ENCODE data around the gene MYO7A. TPM values are rescaled to one million over a fixed set of nuclear protein-coding genes. Genes with fewer than 3 reads are reported as not detected.

The MYO7A gene
- total and polyA plus RNA-seq, 2 experiments from 2014 or later: 1.8 to 5.4 TPM

GRCh38 chr11:77090373-77091111 lies 37.5 kb upstream of the MYO7A start:
- H3K27ac Mint-ChIP-seq: no peak overlapping the region; the same call in 1 of the 2 replicates
- no peaks in the 10 kb centered on the region; the same call in 1 of the 2 replicates for H4K20me1 ChIP-seq (replicated peaks; ENCODE audit: insufficient read depth)
- no peaks in the 10 kb centered on the region for H3K27me3 ChIP-seq (ENCODE audit: insufficient read depth)
- TF ChIP-seq ZNF462 (CRISPR knock-in tag; IDR thresholded peaks at IDR 0.05): no peak
- TF ChIP-seq NANOG (IDR thresholded peaks at IDR 0.05; ENCODE audit: borderline replicate concordance): no peak
- TF ChIP-seq ZNF331 (CRISPR knock-in tag; IDR thresholded peaks at IDR 0.05; ENCODE audit: low read depth): no peak
- no peak for TF ChIP-seq POLR2AphosphoS5 (IDR thresholded peaks at IDR 0.05; ENCODE audit: low read depth)
- TF ChIP-seq CTCF (conservative IDR thresholded peaks at IDR 0.05; ENCODE audit: low read depth in 2 of 2): no peak
- no peak for TF ChIP-seq ZNF114 (CRISPR knock-in tag; IDR thresholded peaks at IDR 0.05)
- TF ChIP-seq EZH2phosphoT487 (IDR thresholded peaks at IDR 0.05; ENCODE audit: unreplicated experiment): no peak
- no peak for TF ChIP-seq CREB1 (CRISPR knock-in tag; IDR thresholded peaks at IDR 0.05; ENCODE audit: low read depth)
- TF ChIP-seq JUNB (IDR thresholded peaks at IDR 0.05; ENCODE audit: unreplicated experiment): no peak
- H3K36me3 Mint-ChIP-seq (ENCODE audit: low read depth): no peaks in the 10 kb centered on the region
- H3K9me2 ChIP-seq (ENCODE audit: insufficient read depth): no peaks in the 10 kb centered on the region
- no peaks in the 10 kb centered on the region; the same call in 1 of the 2 replicates for H3K4me1 ChIP-seq (ENCODE audit: insufficient read depth)
- no peak overlapping the region; the same call in 2 of the 3 replicates for H3K4me3 Mint-ChIP-seq
- H3K79me2 ChIP-seq (replicated peaks; ENCODE audit: insufficient read depth): no peaks in the 10 kb centered on the region
- peaks cover 5% of the 10 kb centered on the region for H3K27me3 Mint-ChIP-seq (ENCODE audit: insufficient read depth, low read depth, poor library complexity)
- H3K36me3 ChIP-seq (ENCODE audit: insufficient read depth): no peaks in the 10 kb centered on the region
- H2AFZ ChIP-seq: no peak overlapping the region
- H3K4me3 ChIP-seq: no peak overlapping the region
- DNase-seq (ENCODE audit: low spot score) (no peak), ATAC-seq (peak; percentile 47)
- no peaks in the 10 kb centered on the region for H3K9me3 Mint-ChIP-seq
- no peaks in the 10 kb centered on the region for H3F3A ChIP-seq (replicated peaks; ENCODE audit: low read depth)
- peaks cover 11% of the 10 kb centered on the region for H3K4me1 Mint-ChIP-seq
- H3K27ac ChIP-seq (ENCODE audit: low read depth): no peak overlapping the region
- no peak overlapping the region for H3K4me2 ChIP-seq
